Ascending aorta (tissue), 2 donors: Measurements from ENCODE around the gene IGSF10. TPM values are rescaled to one million over a fixed set of nuclear protein-coding genes. Genes with fewer than 3 reads are reported as not detected.
"Not testable (repeated sequence)": the region's sequence is repeated elsewhere in the genome, so short reads cannot be mapped to it uniquely, and the experiment has no call there.

Experiments
- DNase-seq, 2 donors: peaks; one replicate each; pipeline ENCODE4 v3.0.0-alpha.2; 2019; ENCODE audit warnings: low spot score in 2 of 2
- H3K27ac ChIP-seq, 2 donors: fragments of 200-600 bp; sonication (generic); one replicate each; pipeline ENCODE4 v1.5.1; 2016 to 2017; ENCODE audit warnings: mild to moderate bottlenecking in 1 of 2
- H3K27me3 ChIP-seq: fragments of 200-600 bp; sonication (generic); one replicate; pipeline ENCODE4 v1.5.1; 2017
- H3K36me3 ChIP-seq, 2 donors: fragments of 200-600 bp; sonication (generic); one replicate each; pipeline ENCODE4 v1.5.1; 2016
- H3K4me1 ChIP-seq, 2 donors: fragments of 200-600 bp; sonication (generic); one replicate each; pipeline ENCODE4 v1.5.1; 2016 to 2017; ENCODE audit warnings: mild to moderate bottlenecking in 1 of 2
- H3K4me3 ChIP-seq, 2 donors: fragments of 200-600 bp; sonication (generic); one replicate each; pipeline ENCODE4 v1.5.1; 2016 to 2017; ENCODE audit warnings: mild to moderate bottlenecking in 1 of 2
- H3K9me3 ChIP-seq, 2 donors: fragments of 200-600 bp; sonication (generic); one replicate each; pipeline ENCODE4 v1.5.1; 2016
- CTCF ChIP-seq, 3 experiments: fragments of 200-600 bp in 2 of 3; fragments of 450-650 bp in 1 of 3; sonication (generic) in 2 of 3; IDR thresholded peaks; one replicate each; pipeline ENCODE4 v1.5.1; 2016 to 2019; ENCODE audit warnings: antibody characterized with exemption in 3 of 3, mild to moderate bottlenecking in 1 of 3, moderate library complexity in 1 of 3
- intact Hi-C: fragments of 100-400 bp; cut with DNase I; formaldehyde crosslinking; loops from one replicate; pipeline ENCODE4 v1.15.1; 2023
- total RNA-seq: library from RNA; depleted of rRNA; stranded (reverse); fragments of >200 nt; gene quantifications from one replicate; pipeline ENCODE4 v1.1.0, GENCODE V29; 2016

IGSF10 gene
- total RNA-seq, 1 donor from 2014 or later = 1.7 TPM

- Histone ChIP-seq H3K36me3 (no peaks in the 10 kb centered on the region), H3K4me3 (no peak overlapping the region), H3K27me3 (no peaks in the 10 kb centered on the region), H3K27ac (peak overlapping the region; percentile 28 to 65), H3K9me3 (no peaks in the 10 kb centered on the region), H3K4me1 (peaks cover 0 to 11% of the 10 kb centered on the region in 2 donors)
- TF ChIP-seq CTCF (IDR thresholded peaks at IDR 0.05) = no peak
- no peak for DNase-seq
- intact Hi-C loops = no loop called here
Measured at GRCh38 chr3:151501171-151501922, 40.5 kb upstream of the IGSF10 start.

- H3K4me1 ChIP-seq = peaks cover 0 to 11% of the 10 kb centered on the region in 2 donors
- no peak overlapping the region for H3K27ac ChIP-seq
- intact Hi-C loops = no loop called here
- H3K9me3 ChIP-seq = no peaks in the 10 kb centered on the region
- no peaks in the 10 kb centered on the region for H3K36me3 ChIP-seq
- no peak for DNase-seq
- no peak for TF ChIP-seq CTCF (IDR thresholded peaks at IDR 0.05)
- no peak overlapping the region for H3K4me3 ChIP-seq
- no peaks in the 10 kb centered on the region for H3K27me3 ChIP-seq
Measured at GRCh38 chr3:151499168-151499567, 38.3 kb upstream of the IGSF10 start.

GRCh38 chr3:151491525-151491924, 30.7 kb upstream of the IGSF10 start:
- no peak for TF ChIP-seq CTCF (IDR thresholded peaks at IDR 0.05)
- Histone ChIP-seq H3K27ac (no peak overlapping the region), H3K27me3 (no peaks in the 10 kb centered on the region), H3K4me1 (no peaks in the 10 kb centered on the region), H3K36me3 (no peaks in the 10 kb centered on the region), H3K4me3 (no peak overlapping the region), H3K9me3 (no peaks in the 10 kb centered on the region)
- intact Hi-C loops = no loop called here
- no peak for DNase-seq

GRCh38 chr3:151487833-151488232, 27.0 kb upstream of the IGSF10 start:
- not testable (repeated sequence) for DNase-seq

GRCh38 chr3:151483961-151484520, 23.2 kb upstream of the IGSF10 start:
- no peak for DNase-seq
- no peaks in the 10 kb centered on the region for H3K4me1 ChIP-seq
- no peak overlapping the region for H3K27ac ChIP-seq
- no peak for TF ChIP-seq CTCF (IDR thresholded peaks at IDR 0.05)
- peaks cover 0 to 13% of the 10 kb centered on the region in 2 donors for H3K9me3 ChIP-seq
- no peak overlapping the region for H3K4me3 ChIP-seq
- intact Hi-C loops = no loop called here
- no peaks in the 10 kb centered on the region for H3K36me3 ChIP-seq
- H3K27me3 ChIP-seq = no peaks in the 10 kb centered on the region

More at GRCh38 chr3:151487833-151488232, 27.0 kb upstream of the IGSF10 start:
- H3K27ac ChIP-seq, H3K27me3 ChIP-seq, H3K4me1 ChIP-seq, H3K9me3 ChIP-seq, H3K4me3 ChIP-seq, intact Hi-C loops, H3K36me3 ChIP-seq: not testable (repeated sequence)

- H3K27me3 ChIP-seq = no peaks in the 10 kb centered on the region
- intact Hi-C loops = no loop called here
- H3K27ac ChIP-seq = no peak overlapping the region
- no peak overlapping the region for H3K4me3 ChIP-seq
- peaks cover 0 to 13% of the 10 kb centered on the region in 2 donors for H3K9me3 ChIP-seq
- DNase-seq = no peak
- TF ChIP-seq CTCF (IDR thresholded peaks at IDR 0.05) = no peak
- H3K36me3 ChIP-seq = no peaks in the 10 kb centered on the region
- no peaks in the 10 kb centered on the region for H3K4me1 ChIP-seq
Measured at GRCh38 chr3:151483488-151483887, 22.6 kb upstream of the IGSF10 start.
